NCI-H2107 treated with DMSO at 0.1 percent for 48 hours (cell line): ENCODE results near the gene KIAA1958.
"Not testable (repeated sequence)": the region's sequence is repeated elsewhere in the genome, so short reads cannot be mapped to it uniquely, and the experiment has no call there.

Experiments
- DNase-seq: peaks from one replicate; lab custom pipeline; 2025; ENCODE audit not compliant: unreplicated experiment; lab: John Stamatoyannopoulos, UW

Gene KIAA1958

DNA sequence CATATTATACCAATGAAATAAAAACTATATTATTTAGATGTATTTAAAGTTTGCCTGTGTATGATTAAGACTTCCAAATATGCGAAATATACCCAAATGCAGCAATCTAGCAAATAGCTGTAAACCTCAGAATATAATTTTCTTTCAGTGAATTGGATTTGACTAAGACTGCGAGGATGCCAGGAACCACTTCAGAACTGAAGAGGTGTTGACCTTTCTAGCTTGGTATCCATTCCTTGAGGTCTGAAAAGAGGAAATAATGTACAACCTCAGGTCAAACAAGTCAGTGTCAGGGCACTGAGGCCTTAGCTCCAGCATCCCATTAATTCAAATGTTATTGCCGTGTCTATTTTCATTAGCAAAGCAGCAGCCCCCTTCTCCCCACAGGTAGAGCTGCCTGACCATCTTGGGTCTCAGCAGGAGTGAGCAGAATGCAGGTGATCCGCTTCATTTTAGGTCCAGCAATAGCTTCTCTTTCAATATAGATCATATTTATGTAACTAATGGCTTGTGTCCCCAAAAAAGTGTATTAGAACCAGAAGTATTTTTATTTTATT is 100.0 kb downstream of the KIAA1958 start:
- no peak for DNase-seq

DNA sequence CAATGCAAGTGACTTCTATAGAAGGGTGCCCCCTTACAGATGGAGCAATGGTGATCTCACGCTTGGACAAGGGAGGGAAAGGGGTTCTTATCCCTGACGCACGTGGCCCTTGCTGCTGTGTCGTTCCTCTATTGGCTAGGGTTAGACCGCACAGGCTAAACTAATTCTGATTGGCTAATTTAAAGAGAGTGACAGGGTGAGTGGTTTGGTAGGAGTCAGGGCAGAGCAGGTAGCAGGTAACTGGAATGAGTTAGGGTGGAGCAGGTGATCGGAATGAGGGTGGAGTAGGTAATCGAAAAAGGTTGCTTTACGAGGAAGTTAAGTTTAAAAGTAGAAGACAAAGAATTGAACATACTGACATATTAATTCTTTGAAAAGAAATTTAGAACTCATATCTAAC is 105.2 kb downstream of the KIAA1958 start:
- not testable (repeated sequence) for DNase-seq

DNA sequence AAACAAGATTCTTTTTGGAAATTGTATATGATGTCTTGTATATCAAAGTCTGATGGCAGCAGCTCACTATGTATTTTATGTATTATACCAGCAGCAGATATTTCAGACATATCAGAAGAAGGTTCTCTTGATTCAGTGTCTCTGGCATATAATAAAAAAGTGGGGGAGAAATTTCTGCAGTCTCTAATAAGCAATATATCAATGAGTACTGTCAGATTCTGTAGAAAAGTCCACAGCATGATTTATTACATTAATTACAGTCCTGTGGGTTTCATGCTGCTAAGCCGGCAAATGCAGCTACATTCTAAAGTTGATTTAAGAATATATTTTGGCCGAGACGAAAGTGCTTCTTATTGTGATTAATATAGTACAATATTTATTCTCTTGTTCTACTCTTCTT is 113.1 kb downstream of the KIAA1958 start:
- DNase-seq = no peak

DNA sequence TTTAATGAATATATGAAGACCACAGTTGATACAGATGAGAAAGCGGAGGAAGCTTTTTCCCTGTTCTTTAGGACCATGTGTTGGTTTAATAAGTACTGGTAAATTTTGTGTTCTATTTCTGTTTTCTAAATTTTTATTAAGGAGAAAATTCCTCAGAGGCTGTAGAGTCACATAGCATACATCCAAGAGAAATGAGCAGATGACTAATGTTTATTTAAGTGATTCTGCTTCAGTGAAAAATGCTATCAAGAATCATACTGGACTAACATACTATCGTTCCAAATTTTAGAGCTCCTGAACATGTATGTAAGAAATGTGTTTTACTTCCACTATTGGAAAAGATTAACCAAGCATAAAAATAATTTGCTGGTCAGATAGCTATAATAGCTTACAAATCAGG is 115.0 kb downstream of the KIAA1958 start:
- no peak for DNase-seq

DNA sequence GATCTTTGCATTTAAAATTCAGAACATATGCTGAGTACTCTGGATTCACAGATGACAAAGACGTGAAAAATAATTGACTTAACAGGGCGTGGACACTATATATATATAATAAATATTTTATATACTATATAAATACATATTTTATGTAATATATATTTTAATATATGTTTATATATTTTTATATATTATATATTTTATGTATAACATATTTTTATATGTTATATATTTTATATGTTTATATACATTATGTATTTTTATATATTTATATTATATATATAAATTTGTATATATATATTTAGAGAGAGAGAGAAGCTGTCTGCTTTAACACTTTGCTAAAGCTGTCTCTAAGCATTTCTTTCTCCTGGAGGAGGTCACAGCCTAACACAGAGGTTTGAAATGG is 118.2 kb downstream of the KIAA1958 start:
- no peak for DNase-seq

DNA sequence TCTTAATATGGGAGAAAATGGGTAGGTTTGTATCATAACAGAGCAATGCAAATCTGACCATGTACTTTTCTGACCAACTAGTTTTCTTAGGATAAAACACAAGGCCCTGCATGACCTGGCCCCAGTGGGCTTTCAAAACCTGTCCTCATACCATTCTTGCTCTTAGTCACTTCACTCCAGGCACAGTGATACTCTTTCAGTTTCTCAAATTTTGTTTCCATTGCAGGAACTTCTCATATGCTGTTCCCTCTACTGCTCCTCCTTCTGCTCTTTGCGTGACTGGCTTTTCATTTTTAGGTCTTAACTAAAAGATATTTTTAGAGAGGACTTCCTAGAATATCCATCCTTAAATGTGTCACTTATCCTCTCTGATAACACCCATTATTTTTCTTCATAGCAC is 118.9 kb downstream of the KIAA1958 start:
- DNase-seq = no peak

DNA sequence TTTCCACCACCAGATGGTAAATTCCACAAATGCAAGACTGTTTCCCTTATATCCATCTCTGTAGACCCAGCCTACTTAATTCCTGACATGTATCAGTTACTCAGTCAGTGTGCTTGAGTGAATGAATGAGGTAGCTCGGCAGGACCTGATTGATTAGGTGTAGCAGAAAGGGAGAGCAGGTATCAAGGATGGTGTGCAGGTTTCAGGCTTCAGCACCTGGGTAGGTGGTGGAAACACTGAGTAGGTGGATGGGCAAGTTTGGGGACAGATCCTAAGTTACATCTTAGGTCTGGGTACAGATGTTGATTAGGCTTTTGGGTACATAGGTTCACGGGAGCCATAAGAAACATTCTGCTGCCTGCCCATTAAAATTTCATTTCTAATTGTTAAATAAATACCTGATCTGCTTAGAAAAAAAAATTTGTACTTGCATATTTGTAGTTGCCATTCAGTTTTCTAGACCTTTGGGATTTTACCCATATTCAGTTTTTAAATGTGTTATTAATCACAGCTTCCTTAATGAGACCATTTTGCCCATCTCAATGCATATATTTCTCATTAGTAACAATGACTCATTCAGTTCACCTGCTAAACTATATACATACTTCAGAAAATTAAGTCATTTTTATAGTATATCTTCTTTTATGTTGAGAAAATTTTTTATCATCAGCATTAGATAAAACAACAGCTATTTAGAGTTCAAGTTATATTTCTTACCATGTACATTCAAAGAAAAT is 119.5 kb downstream of the KIAA1958 start:
- no peak for DNase-seq

DNA sequence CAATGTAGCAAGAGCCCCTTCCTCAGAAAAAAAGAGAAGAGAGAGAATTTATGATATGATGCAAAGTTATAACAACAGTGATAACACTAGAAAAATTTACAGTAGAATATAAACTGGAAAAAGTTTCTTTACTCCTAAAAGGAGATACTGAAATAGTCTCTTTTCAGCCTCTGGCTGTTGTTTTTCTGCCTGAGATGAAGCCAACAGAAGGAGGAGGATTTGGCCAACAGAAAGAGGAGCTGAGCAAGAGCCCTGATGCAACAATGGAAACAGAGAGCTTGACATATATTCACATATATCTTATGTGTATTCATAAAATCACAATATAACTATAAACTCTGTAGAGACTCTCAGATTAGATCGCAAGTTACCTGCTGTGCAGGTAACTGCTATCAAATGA is 122.2 kb downstream of the KIAA1958 start:
- no peak for DNase-seq

DNA sequence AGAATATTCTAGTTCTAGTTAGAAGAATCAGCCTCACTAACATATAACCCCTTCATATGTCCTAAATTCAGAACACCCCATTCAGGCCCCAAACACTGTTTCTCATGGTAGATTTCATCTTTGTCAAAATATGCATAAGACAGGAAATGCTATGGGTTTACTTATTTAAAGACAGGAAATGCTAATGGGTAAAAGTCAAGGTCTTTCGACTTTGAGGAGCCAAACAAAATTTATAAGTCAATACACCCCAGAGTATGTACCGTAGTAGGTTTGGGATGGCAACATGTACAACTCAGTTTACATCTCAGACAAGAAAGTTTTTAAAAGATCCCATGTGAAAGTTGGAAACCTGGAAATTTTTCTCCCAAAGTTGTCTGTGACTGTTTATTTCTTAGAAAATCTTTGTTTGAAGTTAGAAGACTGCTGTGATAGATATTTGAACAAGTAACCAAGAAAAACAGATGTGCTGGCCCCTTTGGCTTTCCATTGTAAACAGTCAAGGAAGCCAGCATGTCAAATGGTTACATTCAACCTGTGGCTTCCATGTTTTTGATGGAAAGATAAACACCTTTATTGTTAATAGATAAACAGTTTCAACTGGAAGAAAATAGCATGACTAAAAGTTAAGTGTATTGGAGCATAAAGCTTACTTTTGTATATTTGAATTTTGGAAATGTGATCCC is 129.1 kb downstream of the KIAA1958 start:
- DNase-seq = no peak

DNA sequence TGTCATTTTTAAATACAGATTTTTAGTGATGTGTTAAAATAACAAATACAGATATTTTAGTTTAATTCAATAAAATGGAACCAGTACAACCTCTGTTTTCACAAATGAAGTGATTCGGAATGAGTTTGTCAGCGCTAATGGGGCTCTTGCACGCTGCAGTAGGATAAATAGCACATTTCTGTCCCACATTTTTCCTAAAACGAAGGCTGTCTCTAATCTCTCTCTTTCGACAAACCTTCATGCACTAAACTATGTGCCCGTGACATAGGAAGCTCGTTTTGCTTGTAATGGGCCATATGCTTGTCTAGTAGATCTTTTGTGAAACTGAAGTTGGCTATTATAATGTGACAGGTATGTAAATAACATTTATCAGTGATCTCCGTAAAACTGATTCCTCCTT is 130.7 kb downstream of the KIAA1958 start:
- DNase-seq = no peak

DNA sequence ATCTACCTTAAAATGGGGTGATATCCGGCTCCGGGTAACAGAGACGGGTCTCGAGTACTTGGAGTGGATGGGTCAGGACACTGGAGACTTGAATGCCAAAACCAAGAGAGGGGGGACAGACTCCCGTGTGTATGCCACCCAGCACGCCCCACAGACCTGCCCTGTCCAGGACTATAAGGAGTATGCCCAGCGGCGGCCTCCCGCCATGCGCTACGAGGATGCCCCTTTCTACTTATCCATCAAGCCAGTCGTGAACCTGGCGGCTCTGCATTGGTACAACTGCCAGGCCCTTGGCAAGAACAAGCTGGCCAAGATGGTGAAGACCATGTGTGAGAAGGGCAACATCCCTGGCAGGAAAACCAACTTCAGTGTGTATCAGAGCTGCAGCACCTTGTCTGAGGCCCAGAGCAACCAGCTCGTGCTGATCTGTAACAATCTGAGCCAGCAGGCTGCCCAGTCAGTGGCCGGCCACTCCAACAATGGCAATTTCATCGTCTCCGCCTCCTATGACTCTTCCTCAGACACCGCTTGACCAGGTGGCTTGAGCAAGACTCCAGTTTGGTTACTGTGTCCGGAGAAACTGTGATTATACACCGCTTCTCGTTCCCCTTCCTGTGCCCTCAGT is 131.9 kb downstream of the KIAA1958 start:
- DNase-seq = no peak

DNA sequence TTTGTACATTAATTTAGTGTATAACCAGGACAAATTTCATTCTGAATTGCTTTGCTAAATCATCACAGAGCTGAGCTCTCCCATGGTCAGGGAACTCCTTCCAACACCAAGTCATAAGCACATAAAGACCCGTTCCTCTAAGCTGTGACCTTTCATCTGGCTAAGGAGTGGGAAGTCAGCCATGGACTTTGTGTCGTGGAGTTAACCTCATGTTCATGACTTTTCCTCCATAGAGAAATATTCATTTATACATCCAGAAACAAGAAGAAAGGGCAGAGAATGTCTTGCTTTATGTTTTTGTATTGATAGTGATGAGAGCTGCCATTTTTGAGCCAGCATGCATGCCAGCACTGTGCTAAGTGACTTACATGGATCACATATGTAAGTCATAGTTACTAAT is 133.8 kb downstream of the KIAA1958 start:
- DNase-seq = no peak

DNA sequence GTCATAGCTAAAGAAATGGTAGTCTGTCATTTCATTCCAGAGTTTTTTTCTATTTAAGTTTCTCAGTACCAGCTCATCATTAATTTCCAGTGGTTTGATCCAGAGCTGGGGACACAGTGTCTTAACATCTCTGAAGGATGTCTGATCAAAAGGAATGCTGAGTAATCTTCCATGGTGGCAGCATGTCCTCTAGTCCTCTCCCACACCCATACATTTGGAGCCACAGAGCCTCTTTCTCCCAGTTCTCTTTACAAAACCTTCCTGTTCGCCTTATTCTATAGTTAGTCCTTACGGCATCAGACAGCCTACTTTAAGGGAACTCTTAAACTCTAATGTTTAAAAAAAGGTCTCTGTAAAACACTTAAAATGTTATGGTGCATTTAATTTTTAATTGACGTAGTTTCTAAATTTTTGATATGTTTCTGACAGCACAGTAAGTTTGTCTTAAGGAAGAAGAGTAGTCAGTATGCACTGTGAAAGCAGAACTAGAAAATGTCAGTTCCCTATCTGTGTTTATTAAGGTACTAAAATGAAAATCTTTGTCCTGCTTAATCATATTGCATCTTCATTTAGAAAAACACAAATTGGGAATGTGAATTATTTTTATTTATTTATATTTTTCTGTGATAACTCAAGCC is 134.5 kb downstream of the KIAA1958 start:
- DNase-seq = no peak

DNA sequence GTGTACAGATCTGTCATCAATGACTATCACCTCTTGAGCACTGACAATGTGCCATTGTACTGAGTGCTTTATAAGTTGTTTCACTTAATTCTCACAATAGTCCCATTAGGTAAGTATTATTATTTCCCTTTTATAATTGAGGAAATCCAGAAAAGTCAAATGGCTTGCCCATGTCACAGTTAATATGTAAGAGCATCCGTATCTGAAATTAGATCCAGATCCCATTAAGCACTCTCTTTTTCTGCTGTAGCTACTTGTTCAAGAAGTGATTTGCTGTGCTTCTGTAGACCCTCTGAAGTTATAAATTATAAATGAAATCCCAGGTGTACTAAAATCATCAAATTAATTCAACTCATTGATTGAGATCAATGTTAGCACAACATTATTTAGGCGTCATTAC is 136.6 kb downstream of the KIAA1958 start:
- no peak for DNase-seq

DNA sequence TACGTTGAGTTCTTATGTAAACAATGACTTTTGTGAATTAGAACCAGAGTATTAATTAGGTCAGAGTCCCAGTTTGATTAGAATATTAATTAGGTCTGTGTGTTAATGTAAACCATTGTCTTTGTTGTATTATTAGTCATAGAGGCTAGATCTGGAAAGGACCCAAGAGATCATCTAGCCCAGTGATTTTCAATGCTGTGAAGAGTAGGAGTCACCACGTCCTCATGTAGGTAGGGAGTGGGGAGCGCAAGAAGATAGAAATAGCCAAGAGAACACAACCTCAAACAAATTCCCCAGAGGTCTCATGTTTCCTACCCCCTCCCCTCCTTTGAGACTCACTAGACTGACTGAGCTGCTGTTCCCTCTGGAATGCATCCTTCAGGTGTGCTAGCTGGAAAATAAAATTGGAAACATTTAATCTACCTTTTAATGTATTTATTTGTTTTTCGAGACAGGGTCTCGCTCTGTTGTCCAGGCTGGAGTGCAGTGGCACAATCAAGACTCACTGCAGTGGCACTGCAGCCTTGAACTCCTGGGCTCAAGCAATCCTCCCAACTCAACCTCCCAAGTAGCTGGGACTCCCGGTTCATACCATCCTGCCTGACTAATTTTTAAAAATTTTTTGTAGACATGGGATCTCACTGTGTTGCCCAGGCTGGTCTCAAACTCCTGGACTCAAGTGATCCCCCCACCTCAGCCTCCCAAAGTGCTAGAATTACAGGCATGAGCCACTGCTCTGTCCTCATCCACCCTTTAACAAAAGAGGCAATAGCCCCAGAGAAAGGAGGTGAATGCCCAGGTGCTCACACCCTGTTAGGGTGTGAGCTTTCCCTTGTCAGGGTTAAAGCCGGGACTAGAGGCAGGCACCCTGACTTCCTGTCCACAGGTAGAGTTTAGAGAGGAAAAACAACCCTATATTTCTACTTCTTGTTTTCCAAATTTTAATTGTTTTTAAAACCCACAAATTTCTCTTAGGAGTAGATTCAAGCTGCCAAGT is 138.4 kb downstream of the KIAA1958 start:
- peak; percentile 15 for DNase-seq

DNA sequence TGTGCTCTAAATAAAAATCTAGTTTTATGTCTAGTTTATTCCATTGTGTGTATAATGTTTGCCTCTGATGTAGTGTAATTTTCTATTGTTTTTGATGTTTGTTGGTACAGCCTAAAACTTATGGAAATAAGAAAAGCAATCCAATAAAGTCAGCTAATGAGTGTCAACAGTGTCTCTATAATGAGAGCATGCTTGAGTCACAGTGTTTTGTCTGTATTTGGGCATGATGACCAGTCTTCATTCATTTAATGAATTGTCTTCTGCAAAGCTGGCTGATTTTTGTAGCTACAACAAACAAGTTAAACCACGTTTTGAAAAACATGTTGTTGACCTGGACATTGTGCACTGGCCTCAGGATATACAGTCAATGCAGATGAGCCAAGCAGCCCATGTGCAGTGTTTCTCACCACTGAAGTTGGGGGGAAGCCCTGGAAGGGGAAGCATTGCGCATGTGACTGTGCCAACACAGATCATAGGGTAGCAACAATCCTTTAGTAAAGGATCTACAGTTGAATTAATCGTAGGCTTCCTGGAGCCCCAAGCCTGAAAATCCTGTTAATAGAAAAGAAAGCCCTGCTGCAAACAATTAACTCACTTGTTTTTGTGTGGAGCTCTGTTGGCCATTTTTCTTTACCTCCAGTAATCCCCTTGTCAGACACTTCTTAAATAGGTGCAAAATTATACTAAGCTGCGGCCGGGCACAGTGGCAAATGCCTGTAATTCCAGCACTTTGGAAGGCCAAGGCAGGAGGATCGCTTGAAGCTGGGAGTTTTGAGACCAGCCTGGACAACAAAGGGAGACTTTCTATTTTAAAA is 143.3 kb downstream of the KIAA1958 start:
- DNase-seq = no peak

DNA sequence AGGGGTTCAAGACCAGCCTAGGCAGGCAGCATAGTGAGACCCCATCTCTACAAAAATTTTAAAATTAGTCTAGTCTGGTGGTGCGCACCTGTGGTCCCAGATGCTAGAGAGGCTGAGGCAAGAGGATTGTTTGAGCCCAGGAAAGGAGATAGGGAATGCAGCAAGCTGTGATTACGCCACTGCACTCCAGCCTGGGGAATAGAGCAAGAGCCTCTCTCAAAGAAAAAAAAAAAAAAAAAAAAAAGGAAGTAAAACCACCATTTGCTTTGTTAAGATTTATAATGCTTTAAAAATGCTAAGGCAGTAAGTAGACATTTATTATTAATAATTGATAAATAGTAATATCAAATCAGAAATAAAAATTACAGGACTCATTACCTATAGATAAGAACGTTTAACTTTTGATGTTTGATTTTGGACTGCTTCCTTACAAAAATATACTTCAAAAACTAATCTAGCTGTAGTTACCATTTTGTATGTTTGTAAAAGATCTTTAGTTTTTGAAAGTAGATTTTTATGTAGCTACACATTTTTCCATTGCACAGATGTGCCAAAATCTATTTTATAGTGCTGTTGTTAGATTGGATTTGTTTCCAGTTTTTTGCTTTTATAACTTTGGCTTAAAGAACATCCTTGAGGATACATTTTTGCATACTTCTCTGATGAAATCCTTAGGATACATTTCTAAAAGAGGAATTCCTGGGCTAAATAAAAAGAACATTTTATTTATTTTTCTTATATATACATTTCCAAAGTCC is 144.9 kb downstream of the KIAA1958 start:
- DNase-seq = no peak

DNA sequence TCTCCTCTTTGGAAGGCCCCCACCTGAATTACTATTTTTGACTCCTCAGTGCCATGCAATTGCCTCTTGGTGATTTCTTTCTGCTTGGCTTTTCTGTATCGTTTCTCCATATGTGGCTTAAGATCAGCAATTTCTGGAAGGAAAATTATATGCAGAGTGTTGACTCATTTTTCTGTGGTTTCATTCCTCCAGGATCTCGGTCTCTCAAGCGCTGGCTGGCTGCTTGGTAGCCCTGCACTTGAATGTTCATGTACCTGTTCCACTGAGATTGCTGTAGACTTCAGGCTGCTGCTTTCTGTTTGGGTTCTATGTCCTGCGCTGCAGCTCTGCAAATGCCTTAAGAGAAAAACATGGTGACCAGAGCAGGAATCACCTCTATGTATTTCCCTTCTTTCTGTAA is 153.7 kb downstream of the KIAA1958 start:
- no peak for DNase-seq

DNA sequence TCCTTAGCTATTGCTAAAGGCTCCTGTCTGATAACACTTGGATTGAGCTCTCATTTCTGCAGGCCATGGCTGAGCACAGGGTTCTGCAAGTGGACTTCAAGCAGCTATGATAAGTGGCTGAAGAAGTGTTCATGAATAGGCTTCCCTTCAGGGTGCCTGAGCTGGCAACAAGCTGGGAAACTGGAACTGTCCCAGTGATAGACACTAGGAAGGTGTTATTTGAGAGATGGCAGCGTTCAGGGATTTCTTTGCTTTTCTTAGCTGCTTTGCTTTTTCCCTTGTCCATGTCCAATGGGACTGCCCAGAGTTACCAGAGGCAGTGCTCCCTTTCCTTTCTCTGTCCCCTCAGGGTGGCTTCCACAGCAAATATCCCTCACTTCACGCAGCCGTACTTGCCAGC is 155.5 kb downstream of the KIAA1958 start:
- no peak for DNase-seq
